Esophagus muscularis mucosa (tissue), 4 donors: ENCODE data around the gene DDX55. TPM values are rescaled to one million over a fixed set of nuclear protein-coding genes. Genes with fewer than 3 reads are reported as not detected.
"Not testable (repeated sequence)": the region's sequence is repeated elsewhere in the genome, so short reads cannot be mapped to it uniquely, and the experiment has no call there.

Experiments used
- DNase-seq: peaks from one replicate; pipeline ENCODE4 v3.0.0-alpha.2; 2017; ENCODE audit errors: extremely low spot score
- H3K27ac ChIP-seq, 4 donors: fragments of 200-600 bp; sonication (generic); replicated peaks in 1 of 4; 1 replicate in 3 of 4; 2 replicates in 1 of 4; pipeline ENCODE4 v1.5.1; 2016 to 2019; ENCODE audit warnings: mild to moderate bottlenecking in 1 of 4
- H3K27me3 ChIP-seq, 4 donors: fragments of 200-600 bp; sonication (generic); one replicate each; pipeline versions ENCODE4 v1.5.1 to v1.6.0; 2016 to 2019
- H3K36me3 ChIP-seq, 4 donors: fragments of 200-600 bp; sonication (generic); one replicate each; pipeline ENCODE4 v1.5.1; 2016 to 2019
- H3K4me1 ChIP-seq, 4 donors: fragments of 200-600 bp; sonication (generic); one replicate each; pipeline ENCODE4 v1.5.1; 2016 to 2019
- H3K4me3 ChIP-seq, 4 donors: fragments of 200-600 bp; sonication (generic); 1 replicate in 2 of 4; 2 replicates in 2 of 4; pipeline ENCODE4 v1.5.1; 2016 to 2019; ENCODE audit warnings: mild to moderate bottlenecking in 4 of 4, moderate library complexity in 1 of 4
- H3K9me3 ChIP-seq, 4 donors: fragments of 200-600 bp; sonication (generic); 1 replicate in 3 of 4; 2 replicates in 1 of 4; pipeline ENCODE4 v1.5.1; 2016 to 2019
- CTCF ChIP-seq, 3 experiments: fragments of 200-600 bp in 2 of 3; fragments of 450-650 bp in 1 of 3; sonication (generic) in 2 of 3; IDR thresholded peaks; one replicate each; pipeline ENCODE4 v1.5.1; 2017 to 2019; ENCODE audit warnings: antibody characterized with exemption in 3 of 3, mild to moderate bottlenecking in 2 of 3, moderate library complexity in 1 of 3
- EP300 ChIP-seq: sonication (generic); formaldehyde crosslinking; IDR thresholded peaks from one replicate; pipeline ENCODE4 v1.6.1; 2017; ENCODE audit warnings: antibody characterized with exemption
- POLR2A ChIP-seq: fragments of 450-650 bp; IDR thresholded peaks from one replicate; pipeline ENCODE4 v1.6.1; 2017; ENCODE audit warnings: antibody characterized with exemption, moderate library complexity, mild to moderate bottlenecking, low read depth
- POLR2AphosphoS5 ChIP-seq, 2 donors: sonication (generic); formaldehyde crosslinking; IDR thresholded peaks; one replicate each; pipeline ENCODE4 v1.6.1; 2017; ENCODE audit warnings: antibody characterized with exemption in 2 of 2
- WGBS: methylation state at CpG from one replicate; pipeline ENCODE4 v1.1.5; 2018; 5-methylcytosine and 5-hydroxymethylcytosine counted together
- intact Hi-C: fragments of 100-400 bp; cut with DNase I; formaldehyde crosslinking; loops from one replicate; pipeline ENCODE4 v1.15.1; 2023
- total RNA-seq, 4 donors: library from RNA; depleted of rRNA; stranded (reverse); fragments of >200 nt; gene quantifications; one replicate each; pipeline versions ENCODE4 v1.1.0 to v1.2.1, GENCODE V29; 2016

Gene DDX55
- 10 to 100 TPM; 12.1 to 16.1 (median 12.6) TPM for total RNA-seq

GRCh38 chr12:123601602-123602489 lies at the start of gene DDX55:
TSS of gene DDX55 (plus strand) at chr12:123602099. CDS start at chr12:123602149, 50 bp downstream.
- peak; percentile 95 for DNase-seq
- under 1% methylated on average over 25 of the region's 81 CpGs for WGBS
- intact Hi-C loops, result no loop called here

GRCh38 chr12:123554136-123554535 lies 47.8 kb upstream of the DDX55 start:
- WGBS, result 58% methylated on average over 2 of the region's 2 CpGs
- H3K9me3 ChIP-seq, H3K4me1 ChIP-seq, H3K36me3 ChIP-seq, DNase-seq, H3K4me3 ChIP-seq, intact Hi-C loops, H3K27me3 ChIP-seq, H3K27ac ChIP-seq: not testable (repeated sequence)

More at GRCh38 chr12:123601602-123602489, at the start of gene DDX55:
- peaks cover 7 to 44% (median 39%) of the 10 kb centered on the region in 4 donors for H3K36me3 ChIP-seq
- H3K9me3 ChIP-seq, result no peaks in the 10 kb centered on the region
- H3K27me3 ChIP-seq, result no peaks in the 10 kb centered on the region
- H3K4me1 ChIP-seq, result peaks cover 21 to 34% (median 30%) of the 10 kb centered on the region in 4 donors
- H3K27ac ChIP-seq, result peak within 1 kb of the TSS; percentile 78 to 91 (median 86)
- H3K4me3 ChIP-seq, result peak within 1 kb of the TSS; percentile 76 to 97 (median 90)
- TF ChIP-seq EP300 (no peak), CTCF (IDR thresholded peaks at IDR 0.05) (peak; percentile 48 to 70 (median 58)), POLR2AphosphoS5 (IDR thresholded peaks at IDR 0.05) (peak; percentile 88 to 94), POLR2A (no peak)

GRCh38 chr12:123554843-123555242 lies 47.1 kb upstream of the DDX55 start:
- H3K36me3 ChIP-seq, DNase-seq, H3K4me1 ChIP-seq, H3K4me3 ChIP-seq, H3K27ac ChIP-seq, H3K27me3 ChIP-seq, intact Hi-C loops, H3K9me3 ChIP-seq: not testable (repeated sequence)
- 85% methylated on average over 5 of the region's 5 CpGs for WGBS

- DNase-seq, H3K36me3 ChIP-seq, H3K27ac ChIP-seq, H3K4me3 ChIP-seq, intact Hi-C loops, H3K4me1 ChIP-seq, H3K27me3 ChIP-seq, H3K9me3 ChIP-seq: not testable (repeated sequence)
- 97% methylated on average over 14 of the region's 14 CpGs for WGBS
Measured at GRCh38 chr12:123558487-123558886, 43.4 kb upstream of the DDX55 start.

GRCh38 chr12:123559468-123559867 lies 42.4 kb upstream of the DDX55 start:
- H3K4me3 ChIP-seq, result no peak overlapping the region
- H3K9me3 ChIP-seq, result no peaks in the 10 kb centered on the region
- H3K36me3 ChIP-seq, result no peaks in the 10 kb centered on the region
- no peaks in the 10 kb centered on the region for H3K4me1 ChIP-seq
- intact Hi-C loops, result no loop called here
- WGBS, result 72% methylated on average over 3 of the region's 3 CpGs
- TF ChIP-seq POLR2AphosphoS5 (IDR thresholded peaks at IDR 0.05) (no peak), CTCF (IDR thresholded peaks at IDR 0.05) (no peak), POLR2A (no peak), EP300 (no peak)
- H3K27me3 ChIP-seq, result no peaks in the 10 kb centered on the region
- no peak for DNase-seq
- no peak overlapping the region for H3K27ac ChIP-seq

- no peaks in the 10 kb centered on the region for H3K9me3 ChIP-seq
- WGBS, result 39% methylated on average over 4 of the region's 4 CpGs
- H3K27ac ChIP-seq, result no peak overlapping the region
- H3K4me3 ChIP-seq, result no peak overlapping the region
- TF ChIP-seq POLR2A, result no peak
- no peak for TF ChIP-seq EP300
- TF ChIP-seq POLR2AphosphoS5 (IDR thresholded peaks at IDR 0.05), result peak in 1 of 2 donors; percentile 28
- no peak for TF ChIP-seq CTCF (IDR thresholded peaks at IDR 0.05)
- no peaks in the 10 kb centered on the region for H3K36me3 ChIP-seq
- no peak for DNase-seq
- H3K27me3 ChIP-seq, result no peaks in the 10 kb centered on the region
- intact Hi-C loops, result no loop called here
- H3K4me1 ChIP-seq, result no peaks in the 10 kb centered on the region
Measured at GRCh38 chr12:123571343-123571813, 30.5 kb upstream of the DDX55 start.
